Astrocyte (in vitro differentiated cells and primary cell): ENCODE measurements around the gene UVSSA. TPM values are rescaled to one million over a fixed set of nuclear protein-coding genes. Genes with fewer than 3 reads are reported as not detected.

Source experiments
- DNase-seq: peaks from one replicate; pipeline ENCODE4 v3.0.0-alpha.2; 2010; ENCODE audit warnings: low read depth
- FAIRE-seq: peaks from 2 replicates; lab custom pipeline; 2011; peaks lifted over from hg19 to GRCh38; lab: Jason Lieb, UNC
- H2AFZ ChIP-seq: 2 replicates; pipeline ENCODE4 v1.6.0; 2012; ENCODE audit warnings: low read depth, low read length, inconsistent platforms
- H3K27ac ChIP-seq: 2 replicates; pipeline ENCODE4 v1.5.1; 2011; ENCODE audit warnings: low read depth, low read length, inconsistent platforms
- H3K27me3 ChIP-seq: 2 replicates; pipeline ENCODE4 v1.6.0; 2011; ENCODE audit warnings: low read length, inconsistent platforms; ENCODE audit not compliant: insufficient read depth
- H3K36me3 ChIP-seq: 2 replicates; pipeline ENCODE4 v1.5.1; 2011; ENCODE audit warnings: low read length, inconsistent platforms; ENCODE audit not compliant: insufficient read depth
- H3K4me1 ChIP-seq: 2 replicates; pipeline ENCODE4 v1.5.1; 2011; ENCODE audit warnings: low read length, inconsistent platforms; ENCODE audit not compliant: insufficient read depth
- H3K4me2 ChIP-seq: 2 replicates; pipeline ENCODE4 v1.6.0; 2012; ENCODE audit warnings: low read length, inconsistent platforms
- H3K4me3 ChIP-seq: 2 replicates; pipeline ENCODE4 v1.5.1; 2011; ENCODE audit warnings: low read depth, mild to moderate bottlenecking, low read length, inconsistent platforms; ENCODE audit not compliant: insufficient read depth
- H3K79me2 ChIP-seq: 2 replicates; pipeline ENCODE4 v1.6.0; 2012; ENCODE audit warnings: mild to moderate bottlenecking, low read length, inconsistent platforms; ENCODE audit not compliant: insufficient read depth
- H3K9ac ChIP-seq: 2 replicates; pipeline ENCODE4 v1.6.0; 2012; ENCODE audit warnings: mild to moderate bottlenecking, low read length, inconsistent platforms
- H3K9me3 ChIP-seq: 2 replicates; pipeline ENCODE4 v1.5.1; 2012; ENCODE audit warnings: low read depth, mild to moderate bottlenecking, low read length, inconsistent platforms; ENCODE audit not compliant: insufficient read depth
- H4K20me1 ChIP-seq: 2 replicates; pipeline ENCODE4 v1.6.0; 2012; ENCODE audit warnings: low read length, inconsistent platforms; ENCODE audit not compliant: insufficient read depth
- H3K27ac Mint-ChIP-seq: one replicate; pipeline ENCODE4 v1.8.0; 2021; ENCODE audit warnings: mild to moderate bottlenecking, mixed read lengths; ENCODE audit not compliant: unreplicated experiment
- H3K27me3 Mint-ChIP-seq: one replicate; pipeline ENCODE4 v1.8.0; 2021; ENCODE audit warnings: low read depth, mixed read lengths; ENCODE audit not compliant: unreplicated experiment
- H3K36me3 Mint-ChIP-seq: one replicate; pipeline ENCODE4 v1.8.0; 2021; ENCODE audit warnings: low read depth, mixed read lengths; ENCODE audit not compliant: unreplicated experiment
- H3K4me1 Mint-ChIP-seq: one replicate; pipeline ENCODE4 v1.8.0; 2021; ENCODE audit warnings: low read depth, mixed read lengths; ENCODE audit not compliant: unreplicated experiment
- H3K4me3 Mint-ChIP-seq: one replicate; pipeline ENCODE4 v1.8.0; 2021; ENCODE audit warnings: mild to moderate bottlenecking, moderate library complexity, mixed read lengths; ENCODE audit not compliant: unreplicated experiment
- H3K9me3 Mint-ChIP-seq: one replicate; pipeline ENCODE4 v1.8.0; 2021; ENCODE audit warnings: mild to moderate bottlenecking, mixed read lengths; ENCODE audit not compliant: unreplicated experiment
- CTCF ChIP-seq: IDR thresholded peaks from 2 replicates; pipeline ENCODE4 v1.5.1; 2011; ENCODE audit warnings: low read depth, mild to moderate bottlenecking, inconsistent platforms, low read length, moderate library complexity; ENCODE audit not compliant: insufficient read depth
- EZH2 ChIP-seq: IDR thresholded peaks from 2 replicates; pipeline ENCODE4 v1.6.1; 2012; ENCODE audit warnings: mild to moderate bottlenecking, low read length, inconsistent platforms; ENCODE audit not compliant: insufficient read depth
- total RNA-seq: library from RNA; stranded (reverse); gene quantifications from 2 replicates; pipeline ENCODE4 v1.2.1, GENCODE V29; 2021

UVSSA gene
- total RNA-seq, 1 donor from 2014 or later = 14.8 TPM

- peaks cover 3% of the 10 kb centered on the region for H3K4me1 Mint-ChIP-seq
- Histone ChIP-seq H3K79me2 (peaks cover 50% of the 10 kb centered on the region), H3K9ac (peak overlapping the region; percentile 10), H3K4me3 (no peak overlapping the region), H2AFZ (no peak overlapping the region), H3K27ac (peak overlapping the region; percentile 25), H3K4me1 (peaks cover 7% of the 10 kb centered on the region), H3K9me3 (peaks cover 6% of the 10 kb centered on the region), H4K20me1 (peaks cover 37% of the 10 kb centered on the region), H3K27me3 (no peaks in the 10 kb centered on the region), H3K36me3 (peaks cover 4% of the 10 kb centered on the region), H3K4me2 (no peak overlapping the region)
- TF ChIP-seq EZH2 (no peak), CTCF (no peak)
- no peak overlapping the region for H3K27ac Mint-ChIP-seq
- H3K9me3 Mint-ChIP-seq = no peaks in the 10 kb centered on the region
- DNase-seq (peak; percentile 75), FAIRE-seq (no peak)
- no peaks in the 10 kb centered on the region for H3K27me3 Mint-ChIP-seq
- H3K36me3 Mint-ChIP-seq = peaks cover 18% of the 10 kb centered on the region
- no peak overlapping the region for H3K4me3 Mint-ChIP-seq
Measured at GRCh38 chr4:1329408-1330371, 17.3 kb upstream of the UVSSA start.

GRCh38 chr4:1330761-1331590 is 16.0 kb upstream of the UVSSA start:
- Histone ChIP-seq H4K20me1 (peaks cover 29% of the 10 kb centered on the region), H3K4me1 (no peaks in the 10 kb centered on the region), H3K9ac (no peak overlapping the region), H3K36me3 (peaks cover 10% of the 10 kb centered on the region), H3K4me3 (no peak overlapping the region), H3K9me3 (peaks cover 2% of the 10 kb centered on the region), H3K4me2 (no peak overlapping the region), H2AFZ (no peak overlapping the region), H3K27ac (no peak overlapping the region), H3K27me3 (no peaks in the 10 kb centered on the region), H3K79me2 (peaks cover 49% of the 10 kb centered on the region)
- TF ChIP-seq EZH2 = no peak
- no peak for TF ChIP-seq CTCF
- no peak for DNase-seq
- H3K4me1 Mint-ChIP-seq = peaks cover 3% of the 10 kb centered on the region
- no peak overlapping the region for H3K4me3 Mint-ChIP-seq
- H3K36me3 Mint-ChIP-seq = peaks cover 20% of the 10 kb centered on the region
- H3K27me3 Mint-ChIP-seq = no peaks in the 10 kb centered on the region
- peaks cover under 1% of the 10 kb centered on the region for H3K9me3 Mint-ChIP-seq
- no peak for FAIRE-seq
- H3K27ac Mint-ChIP-seq = no peak overlapping the region
